Activated naive CD4-positive, alpha-beta T cell treated with anti-CD3 and anti-CD28 coated beads, Interleukin-2, amount 50 U/mL, for 16 hours (primary cell): ENCODE data around the gene RAB10.
"Not testable (repeated sequence)": the region's sequence is repeated elsewhere in the genome, so short reads cannot be mapped to it uniquely, and the experiment has no call there.

Experiments
- DNase-seq: peaks from one replicate; pipeline ENCODE4 v3.0.0-alpha.2; 2020

The RAB10 gene

DNA sequence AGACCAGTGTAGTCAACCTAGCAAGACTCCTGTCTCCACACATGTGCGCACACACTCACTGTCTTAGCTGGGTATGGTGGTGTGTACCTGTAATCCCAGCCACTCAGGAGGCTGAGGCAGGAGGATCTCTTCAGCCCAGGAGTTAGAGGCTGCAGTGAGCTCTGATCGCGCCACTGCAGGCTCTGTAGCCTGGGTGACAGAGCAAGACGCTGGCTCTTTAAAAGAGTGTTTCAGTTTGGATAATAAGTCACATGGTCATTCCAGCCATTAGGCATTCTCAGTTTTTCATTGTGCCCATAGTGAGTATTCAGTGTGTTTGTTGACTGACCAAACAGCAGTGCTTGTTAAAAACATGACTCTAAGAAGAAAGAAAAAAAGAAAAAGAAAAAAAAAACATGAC is 31.0 kb downstream of the RAB10 start:
- no peak for DNase-seq

DNA sequence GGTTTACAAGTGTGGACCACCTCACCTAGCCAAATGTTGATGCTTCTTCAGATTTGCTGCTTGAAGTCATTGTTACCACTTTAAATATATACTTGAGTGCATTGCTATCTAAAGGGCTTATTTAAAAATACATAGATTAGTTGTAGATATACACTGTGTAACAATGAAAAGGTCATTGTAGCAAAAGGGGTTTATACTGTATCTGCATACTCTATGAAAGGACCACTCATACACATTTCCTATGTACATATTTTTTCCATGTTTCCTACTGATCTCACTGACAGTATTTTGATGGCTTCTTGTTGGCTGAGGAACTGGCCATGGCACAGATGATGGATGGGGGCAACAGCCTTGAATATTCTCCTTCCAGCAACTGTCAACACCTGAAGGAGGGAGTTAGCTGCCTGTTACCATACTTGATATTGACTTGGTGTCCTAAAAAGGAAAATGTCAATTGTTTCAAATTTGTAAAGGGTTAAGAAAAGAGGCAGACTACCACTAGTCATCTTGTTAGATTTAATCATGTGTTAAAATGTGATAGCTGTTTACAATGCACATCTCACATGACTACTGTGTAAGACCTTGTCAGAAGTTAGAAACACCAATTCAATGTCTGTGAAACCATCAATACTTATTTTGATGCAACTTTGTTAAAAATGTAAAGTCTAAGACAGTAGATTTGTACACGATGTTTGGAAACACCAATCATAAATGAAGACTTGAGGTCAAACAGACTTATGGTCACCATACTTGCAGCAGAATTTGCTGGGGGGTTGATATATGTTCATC is 33.5 kb downstream of the RAB10 start:
- no peak for DNase-seq

DNA sequence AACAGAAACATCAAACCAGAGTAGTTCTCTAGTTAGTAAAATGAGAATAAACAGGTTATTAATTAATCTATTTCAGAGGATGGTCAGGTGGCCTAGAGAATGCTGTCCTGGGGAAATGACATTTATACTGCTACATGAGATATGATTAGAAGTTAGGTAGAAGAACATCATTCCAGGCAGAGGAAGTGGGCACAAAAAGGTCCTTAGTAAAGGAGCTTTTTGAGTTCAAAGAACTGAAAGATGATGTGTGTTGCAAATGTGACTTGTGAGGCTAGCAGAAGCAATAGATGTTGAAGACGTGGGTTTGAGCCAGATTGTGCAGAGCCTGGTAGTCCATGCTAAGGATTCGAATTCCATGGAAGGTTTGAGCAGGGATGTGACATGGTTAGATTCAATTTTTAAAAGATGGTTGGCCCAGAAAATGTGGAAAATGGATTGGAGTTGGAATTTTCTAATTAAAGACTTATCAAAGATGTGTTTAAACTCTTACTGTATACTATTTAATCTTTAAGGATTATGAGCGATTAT is 34.2 kb downstream of the RAB10 start:
- DNase-seq, result no peak

DNA sequence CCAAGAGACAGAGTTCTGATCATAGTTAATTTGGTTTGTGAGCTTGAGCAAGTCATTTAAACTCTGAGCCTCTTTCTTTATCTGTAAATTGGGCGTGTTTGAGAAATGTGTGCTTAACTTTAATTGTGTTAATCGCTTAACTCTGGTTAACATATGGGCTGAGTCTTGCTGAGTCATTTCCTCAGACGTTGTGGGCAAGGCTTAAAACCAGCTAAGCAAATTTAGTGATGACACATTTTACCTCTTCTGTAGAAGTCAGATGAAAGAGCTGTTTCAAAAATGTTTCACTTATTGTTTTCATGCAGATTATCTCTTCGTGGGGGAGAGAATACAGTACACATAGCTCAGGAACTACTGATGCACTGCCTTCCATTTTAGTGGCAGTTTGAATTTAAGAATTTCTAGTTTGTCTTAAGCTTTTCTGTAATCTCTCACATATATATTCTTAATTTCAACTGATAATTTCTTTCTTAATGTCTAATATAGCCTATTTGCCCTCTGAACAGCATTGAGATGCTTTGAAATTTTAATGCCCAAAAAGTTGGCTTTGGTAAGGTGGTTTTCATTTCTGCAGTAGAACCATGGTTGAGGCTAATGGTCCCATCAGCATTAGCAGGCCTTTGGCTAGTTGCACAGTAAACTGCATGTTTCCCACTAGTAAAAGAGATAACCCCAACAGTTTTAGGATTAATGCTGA is 34.9 kb downstream of the RAB10 start:
- peak; percentile 33 for DNase-seq

DNA sequence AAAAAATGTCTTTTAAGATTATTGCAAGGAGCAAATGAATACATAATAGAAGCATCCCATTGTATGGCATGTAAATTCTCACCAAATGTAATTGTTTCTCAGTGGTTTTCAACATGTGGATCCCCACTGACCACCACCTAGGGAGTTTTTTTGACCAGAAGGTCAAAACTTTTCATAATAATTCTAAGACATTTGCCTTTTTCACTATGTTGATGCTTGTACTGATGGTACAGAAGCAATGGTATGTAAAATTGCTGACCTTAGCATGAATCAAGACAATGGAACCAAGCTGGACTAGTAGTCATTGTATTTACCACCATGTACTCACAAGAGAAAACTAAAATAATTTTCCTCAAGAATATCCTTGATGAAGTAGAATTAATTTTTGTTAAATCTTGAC is 36.8 kb downstream of the RAB10 start:
- DNase-seq, result no peak

DNA sequence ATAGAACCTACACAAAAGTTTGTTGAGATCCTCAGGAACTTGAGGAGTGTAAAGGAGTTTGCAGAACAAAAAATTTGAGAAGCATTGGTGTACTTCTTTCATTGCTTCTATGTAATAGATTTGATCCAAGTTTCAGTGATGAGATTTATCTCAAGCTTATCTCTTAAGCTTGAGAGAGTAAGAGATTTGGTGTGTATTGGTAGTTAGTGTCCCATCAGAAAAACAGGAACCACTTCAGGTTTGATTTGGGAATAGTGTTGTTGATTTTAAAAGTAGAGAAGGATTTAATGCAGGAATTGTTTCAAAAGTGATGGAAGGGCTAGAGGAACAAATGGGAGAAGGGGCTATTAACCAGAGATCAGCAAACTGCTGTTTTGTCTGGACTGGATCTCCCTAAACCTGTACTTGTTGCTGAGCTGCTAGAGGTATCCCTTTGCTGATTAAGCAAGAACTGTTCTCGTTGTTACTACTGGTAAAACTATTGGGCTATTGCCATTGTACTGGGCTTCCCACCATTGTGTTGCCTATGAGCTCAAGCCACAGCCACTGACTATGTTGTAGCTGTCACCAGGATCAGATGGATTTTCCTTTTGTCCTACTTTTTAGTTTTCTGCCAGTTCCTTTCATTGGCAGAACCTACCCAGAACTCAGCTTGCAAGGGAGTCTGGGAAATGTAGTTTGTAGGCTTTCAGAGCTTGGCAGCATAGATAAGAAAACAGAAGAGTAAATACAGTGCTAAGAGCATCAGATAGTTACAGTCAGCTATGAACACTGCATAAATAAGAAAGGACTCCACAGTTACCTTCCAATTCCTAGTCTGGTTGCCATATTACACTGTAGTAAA is 39.3 kb downstream of the RAB10 start:
- no peak for DNase-seq

DNA sequence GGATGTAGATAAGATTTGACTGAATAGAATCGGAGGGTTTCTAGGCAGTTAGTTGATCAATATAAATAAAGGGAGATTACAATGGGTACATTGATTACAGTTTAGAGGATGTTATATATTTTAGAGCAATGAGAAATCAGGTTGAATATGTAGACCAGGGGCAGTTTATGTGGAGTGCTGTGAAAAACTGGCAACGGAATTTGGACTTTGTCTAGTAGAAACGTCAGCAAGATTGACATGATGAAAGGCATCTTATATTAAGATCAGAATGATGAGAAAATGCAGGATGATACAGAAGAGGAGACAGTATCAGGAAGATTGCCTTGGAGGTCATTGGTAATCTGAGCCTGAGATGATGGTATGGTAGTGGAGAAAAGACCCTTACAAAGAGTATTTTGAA is 39.9 kb downstream of the RAB10 start:
- no peak for DNase-seq

DNA sequence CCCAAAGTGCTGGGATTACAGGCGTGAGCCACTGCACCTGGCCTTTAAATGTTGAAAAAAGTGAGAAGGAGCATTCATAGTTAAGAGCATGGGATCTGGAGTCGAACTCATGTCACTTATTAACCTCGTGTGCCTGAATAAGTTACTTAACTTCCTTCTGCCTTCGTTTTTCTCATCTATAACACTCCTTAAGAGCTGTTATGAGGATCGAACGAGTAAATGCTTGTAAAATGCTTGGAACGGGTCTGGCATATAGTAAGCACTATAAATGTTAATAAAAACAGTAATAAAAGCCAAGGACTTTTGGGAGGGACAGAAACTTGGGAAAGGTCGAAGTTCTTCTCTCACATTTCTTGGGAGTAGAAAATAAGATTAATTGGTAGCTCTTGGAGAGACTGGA is 40.8 kb downstream of the RAB10 start:
- DNase-seq, result no peak

DNA sequence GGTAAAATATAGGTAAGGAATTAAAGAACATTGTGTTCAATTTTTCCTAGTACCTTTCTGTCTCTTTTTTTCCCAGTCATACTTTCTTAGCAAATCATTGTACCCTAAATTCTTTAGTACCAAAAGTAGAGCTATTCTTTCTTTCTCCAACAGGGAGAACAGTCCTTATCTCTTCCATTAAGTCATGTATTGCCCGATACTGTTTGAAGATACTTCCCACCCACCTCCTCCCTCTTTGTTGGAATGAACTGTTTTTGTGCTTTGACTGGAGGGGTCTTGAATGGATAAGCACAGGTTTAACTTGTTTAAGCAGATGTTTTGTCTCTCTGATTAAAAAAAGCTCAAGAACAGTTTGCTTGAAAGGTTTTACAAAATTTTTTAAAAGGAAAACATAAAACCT is 41.3 kb downstream of the RAB10 start:
- no peak for DNase-seq

DNA sequence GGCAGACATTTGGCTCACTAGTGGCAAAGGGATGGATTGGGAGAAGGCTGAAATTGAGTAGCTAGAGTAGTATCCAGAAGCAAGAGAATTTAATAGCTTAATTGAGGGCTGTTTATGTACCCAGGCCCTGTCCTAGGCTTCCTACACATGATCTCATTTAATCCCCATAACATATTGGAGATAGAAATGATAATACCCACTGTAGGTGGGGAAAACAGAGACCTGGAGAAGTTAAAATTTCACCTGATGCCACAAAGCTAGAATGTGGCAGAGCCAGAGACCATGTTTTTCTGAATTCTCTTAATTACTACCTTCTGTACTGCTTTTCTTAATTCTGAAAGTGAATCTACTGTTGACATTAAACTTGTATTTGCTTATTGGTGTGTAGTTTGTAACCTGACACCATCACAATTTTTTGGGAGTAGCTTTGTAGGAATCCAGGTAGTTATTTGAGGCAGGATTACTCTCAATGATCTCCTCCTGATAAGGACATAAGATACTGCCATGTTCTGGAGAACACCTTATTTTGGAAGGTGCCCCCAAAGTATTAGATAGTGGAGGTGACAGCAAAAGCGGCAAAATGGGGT is 42.2 kb downstream of the RAB10 start:
- no peak for DNase-seq

DNA sequence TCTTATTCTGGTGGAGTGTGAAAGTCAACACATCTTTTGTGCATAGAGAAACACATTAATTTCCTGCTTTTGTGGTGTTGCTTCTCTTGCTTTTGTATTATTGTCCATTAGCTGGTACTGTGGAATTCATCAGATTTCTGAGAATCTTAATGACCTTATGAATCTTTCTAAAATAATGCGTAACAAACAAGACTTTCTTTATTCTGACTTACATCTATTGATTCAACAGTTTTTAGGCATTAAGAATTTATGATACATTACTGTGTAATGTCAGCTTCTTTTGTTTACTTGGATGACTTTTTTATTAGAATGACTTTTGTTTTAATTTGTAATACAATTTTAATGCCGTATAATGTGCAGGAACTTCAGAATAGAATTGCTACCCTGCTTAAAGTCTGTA is 43.4 kb downstream of the RAB10 start:
- no peak for DNase-seq

DNA sequence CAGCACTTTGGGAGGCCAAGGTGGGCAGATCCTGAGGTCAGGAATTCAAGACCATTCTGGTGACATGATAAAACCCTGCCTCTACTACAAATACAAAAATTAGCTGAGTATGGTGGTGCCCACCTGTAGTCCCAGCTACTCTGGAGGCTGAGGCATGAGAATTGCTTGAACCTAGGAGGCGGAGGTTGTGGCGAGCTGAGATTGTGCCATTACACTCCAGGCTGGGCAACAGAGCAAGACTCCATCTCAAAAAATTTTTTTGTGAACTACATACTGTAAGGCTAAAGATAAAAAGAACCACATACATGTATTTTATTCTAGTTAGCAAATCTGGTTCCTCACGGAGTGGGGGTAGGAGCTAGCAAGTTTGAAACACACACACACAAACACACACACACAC is 45.1 kb downstream of the RAB10 start:
- DNase-seq, result no peak

DNA sequence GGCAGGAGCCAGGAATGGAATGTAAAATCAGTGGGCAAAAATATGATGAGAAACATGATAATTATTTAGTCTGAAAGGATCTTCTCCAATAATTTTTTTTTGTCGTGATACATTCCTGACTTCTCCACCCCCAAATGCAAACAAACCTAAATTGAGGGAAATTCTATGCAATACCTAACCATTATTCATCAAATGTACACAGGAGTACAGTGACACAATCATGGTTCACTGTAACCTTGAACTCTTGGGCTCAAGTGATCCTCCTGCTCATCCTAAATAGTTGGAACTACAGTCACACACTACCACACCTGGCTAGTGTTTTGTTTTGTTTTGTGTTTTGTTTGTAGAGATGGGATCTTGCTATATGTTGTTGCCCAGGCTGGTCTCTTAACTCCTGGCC is 46.5 kb downstream of the RAB10 start:
- no peak for DNase-seq

DNA sequence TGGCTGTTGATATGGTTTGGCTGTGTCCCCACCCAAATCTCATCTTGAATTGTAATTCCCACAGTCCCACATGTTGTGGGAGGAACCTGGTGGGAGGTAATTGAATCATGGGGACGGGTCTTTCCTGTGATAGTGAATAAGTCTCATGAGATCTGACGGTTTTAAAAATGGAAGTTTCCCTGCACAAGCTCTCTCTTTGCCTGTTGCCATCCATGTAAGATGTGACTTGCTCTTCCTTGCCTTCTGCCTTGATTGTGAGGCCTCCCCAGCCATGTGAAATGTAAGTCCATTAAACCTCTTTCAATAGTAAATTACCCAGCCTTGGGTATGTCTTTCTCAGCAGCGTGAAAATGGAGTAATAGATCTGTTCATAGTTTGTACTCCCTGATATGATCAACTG is 47.0 kb downstream of the RAB10 start:
- not testable (repeated sequence) for DNase-seq

DNA sequence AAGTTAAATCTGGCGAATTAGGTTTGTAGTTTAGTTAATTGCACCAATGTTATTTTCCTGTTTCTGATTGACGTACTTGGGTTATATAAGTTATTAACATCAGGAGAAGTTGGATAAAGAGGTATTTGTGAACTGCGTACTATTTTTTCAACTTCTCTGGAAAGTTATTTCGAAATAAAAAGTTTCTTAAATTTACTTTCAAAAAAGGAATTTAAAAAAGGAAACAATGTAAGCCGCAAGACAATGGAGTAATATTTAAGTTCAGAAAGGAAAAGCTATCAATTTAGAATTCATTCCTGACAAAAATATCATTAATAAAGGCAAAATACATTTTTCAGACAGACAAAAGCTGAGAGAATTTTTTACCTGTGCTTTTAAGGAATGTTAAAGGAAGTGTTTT is 47.7 kb downstream of the RAB10 start:
- DNase-seq, result no peak

DNA sequence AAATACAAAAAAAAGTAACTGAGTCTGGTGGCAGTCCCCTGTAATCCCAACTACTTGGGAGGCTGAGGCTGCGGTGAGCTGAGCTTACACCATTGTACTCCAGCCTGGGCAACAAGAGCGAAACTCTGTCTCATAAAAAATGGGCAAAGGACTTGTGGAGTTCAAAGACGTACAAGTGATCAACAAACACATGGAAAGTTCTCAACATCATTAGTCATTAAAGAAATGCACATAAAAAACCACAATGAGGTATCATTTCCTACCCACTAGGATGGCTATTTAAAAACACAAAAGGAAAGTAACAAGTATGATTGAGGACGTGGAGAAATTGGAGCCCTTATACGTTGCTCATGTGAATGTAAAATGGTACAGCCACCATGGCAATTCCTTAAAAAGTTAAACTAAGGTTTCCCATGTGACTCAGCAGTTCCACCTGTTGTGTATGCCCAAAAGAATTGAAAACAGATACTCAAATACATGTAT is 52.3 kb downstream of the RAB10 start:
- no peak for DNase-seq

DNA sequence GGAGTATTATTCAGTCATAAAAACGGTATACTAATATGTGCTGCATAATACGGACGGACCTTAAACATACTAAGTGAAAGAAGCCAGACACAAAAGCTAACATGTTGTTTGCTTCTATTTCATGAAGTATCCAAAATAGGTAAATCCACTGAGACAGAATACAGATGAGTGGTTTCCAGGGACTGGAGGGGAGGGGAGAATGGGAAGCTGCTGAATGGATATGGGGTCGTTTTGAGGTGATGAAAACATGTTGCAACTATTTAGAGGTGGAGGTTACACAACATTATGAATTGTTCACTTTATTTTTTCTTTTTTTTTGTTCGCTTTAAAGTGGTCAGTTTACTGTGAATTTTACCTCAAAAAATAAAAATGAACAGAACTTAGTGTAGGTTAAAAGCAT is 52.9 kb downstream of the RAB10 start:
- DNase-seq, result no peak

DNA sequence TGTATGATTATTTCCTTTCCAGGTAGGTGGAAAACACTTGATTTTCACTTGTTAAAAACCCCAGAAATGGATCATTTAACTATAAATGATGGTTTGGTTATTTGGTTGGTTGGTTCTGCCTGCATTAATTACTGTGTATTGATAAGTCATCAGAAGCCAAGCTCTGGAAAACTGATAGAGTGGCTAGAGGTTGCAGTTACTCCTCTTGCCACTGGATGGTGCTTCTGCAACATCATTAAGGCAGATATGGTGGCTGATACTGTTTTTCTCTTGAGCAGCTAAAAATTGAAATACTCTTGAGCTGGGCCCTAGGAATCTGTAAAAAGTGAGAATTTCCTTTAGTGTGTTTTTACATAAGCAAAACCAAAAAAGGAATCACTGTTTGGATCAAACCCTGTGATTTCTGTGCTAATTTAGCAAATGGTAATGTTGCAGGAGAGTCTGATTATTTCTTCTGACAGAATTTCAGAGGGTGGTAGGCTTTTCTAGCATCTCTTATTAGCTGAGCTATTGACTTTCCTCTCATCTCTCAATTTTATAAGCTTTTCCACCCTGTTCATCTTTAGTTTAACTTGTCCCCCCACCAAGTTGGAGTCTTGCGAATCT is 54.3 kb downstream of the RAB10 start:
- no peak for DNase-seq

DNA sequence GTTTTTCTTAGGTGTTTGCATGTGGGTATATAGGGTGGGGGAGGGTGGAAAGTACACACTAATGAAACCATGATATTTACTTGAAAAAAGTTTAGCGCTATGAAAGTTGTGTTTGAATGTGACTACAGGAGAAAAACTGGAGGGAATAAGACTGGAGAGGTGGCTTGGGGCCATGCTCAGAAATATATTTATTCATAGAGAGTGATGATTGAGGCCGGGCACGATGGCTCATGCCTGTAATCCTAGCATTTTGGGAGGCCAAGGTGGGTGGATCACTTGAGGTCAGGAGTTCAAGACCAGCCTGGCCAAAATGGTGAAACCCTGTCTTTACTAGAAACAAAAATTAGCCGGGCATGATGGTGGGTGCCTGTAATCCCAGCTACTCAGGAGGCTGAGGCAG is 55.0 kb downstream of the RAB10 start:
- not testable (repeated sequence) for DNase-seq

DNA sequence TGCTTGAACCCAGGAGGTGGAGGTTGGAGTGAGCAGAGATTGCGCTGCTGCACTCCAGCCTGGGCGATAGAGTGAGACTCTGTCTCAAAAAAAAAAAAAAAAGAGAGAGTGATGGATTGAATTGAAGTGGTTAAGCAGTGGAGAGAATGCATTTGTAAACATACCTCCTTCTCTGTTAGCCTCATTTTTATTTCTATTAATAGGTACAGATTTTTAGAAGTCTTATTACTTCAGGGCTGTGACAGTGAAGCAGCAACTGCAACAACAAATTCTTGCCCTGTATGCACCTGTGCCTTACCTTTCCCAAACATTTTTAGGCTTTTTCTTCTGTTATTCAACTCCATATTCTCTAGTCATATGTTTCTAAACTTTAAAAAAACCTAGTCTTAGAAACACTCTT is 55.5 kb downstream of the RAB10 start:
- DNase-seq, result no peak

DNA sequence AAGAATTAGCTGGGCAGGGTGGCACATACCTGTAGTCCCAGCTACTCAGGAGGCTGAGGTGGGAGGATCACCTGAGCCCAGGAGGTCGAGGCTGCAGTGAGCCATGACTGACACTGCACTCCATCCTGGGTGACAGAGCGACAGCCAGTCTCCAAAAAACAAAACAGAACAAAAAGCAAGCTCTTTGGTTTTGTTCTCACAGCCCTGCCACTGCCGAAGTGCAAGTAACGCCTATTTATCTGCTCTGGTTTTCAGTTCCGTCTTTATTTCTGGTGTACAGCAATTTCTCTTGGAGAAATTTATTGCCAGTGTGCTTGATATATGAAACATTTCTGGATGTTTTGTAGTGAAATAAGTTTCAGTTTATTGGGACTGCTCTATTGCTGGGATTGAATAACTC is 61.9 kb downstream of the RAB10 start:
- no peak for DNase-seq

DNA sequence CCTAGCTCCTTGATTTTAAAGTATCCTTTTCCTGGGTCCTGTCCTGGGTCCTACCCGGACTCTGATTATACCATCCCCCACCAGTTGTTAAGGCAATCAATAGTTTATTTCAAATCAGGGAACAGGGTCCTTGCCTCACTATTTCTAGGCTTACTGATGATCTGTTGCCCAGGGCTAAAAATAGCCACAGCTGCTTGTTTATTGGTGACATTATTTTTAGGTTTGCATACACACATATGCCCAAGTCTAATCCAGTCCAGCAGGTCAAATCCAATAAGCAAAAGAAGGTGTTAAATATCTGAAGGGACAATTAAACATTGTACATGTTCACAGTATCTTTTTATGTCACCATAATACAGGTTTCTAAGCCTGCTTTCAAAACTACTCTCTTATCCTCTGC is 66.0 kb downstream of the RAB10 start:
- no peak for DNase-seq

DNA sequence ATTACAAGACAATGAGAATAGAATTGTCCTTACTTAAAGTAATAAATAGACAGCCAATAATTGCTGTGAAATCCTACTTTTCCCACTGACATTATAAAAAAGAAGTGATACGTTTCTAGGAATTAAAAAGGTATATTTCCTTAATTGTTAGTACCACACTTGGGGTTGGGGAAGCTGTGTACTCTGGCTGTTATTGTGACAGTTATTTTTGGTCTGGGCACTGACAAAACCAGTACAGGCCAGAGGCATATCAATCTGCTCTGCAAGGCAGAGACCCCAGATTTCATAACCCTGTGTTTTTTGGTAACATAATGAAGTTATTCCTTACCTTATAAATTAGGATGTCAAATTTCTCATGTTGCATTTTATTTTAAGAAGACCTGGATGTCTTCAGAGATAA is 66.5 kb downstream of the RAB10 start:
- DNase-seq, result no peak
